Subcutaneous abdominal adipose tissue (tissue), 5 donors: ENCODE measurements around the gene HTR4.
"Not testable (repeated sequence)": the region's sequence is repeated elsewhere in the genome, so short reads cannot be mapped to it uniquely, and the experiment has no call there.

Experiments used
- H3K27ac ChIP-seq: one replicate; pipeline ENCODE4 v1.7.0; 2013; ENCODE audit warnings: low read depth, mild to moderate bottlenecking, inconsistent platforms, low read length, moderate library complexity
- H3K27me3 ChIP-seq, 5 donors: one replicate each; pipeline ENCODE4 v1.7.0; 2013; ENCODE audit warnings: low read length in 5 of 5, inconsistent platforms in 1 of 5; ENCODE audit not compliant: control insufficient read depth in 5 of 5, insufficient read depth in 4 of 5
- H3K36me3 ChIP-seq, 5 donors: one replicate each; pipeline ENCODE4 v1.7.0; 2013; ENCODE audit warnings: low read length in 5 of 5; ENCODE audit not compliant: control insufficient read depth in 5 of 5, insufficient read depth in 5 of 5
- H3K4me1 ChIP-seq, 5 donors: one replicate each; pipeline ENCODE4 v1.7.0; 2013; ENCODE audit warnings: low read length in 5 of 5, mild to moderate bottlenecking in 3 of 5, moderate library complexity in 1 of 5; ENCODE audit not compliant: control insufficient read depth in 5 of 5, insufficient read depth in 5 of 5
- H3K4me3 ChIP-seq, 5 donors: one replicate each; pipeline ENCODE4 v1.7.0; 2013; ENCODE audit warnings: low read length in 5 of 5, low read depth in 1 of 5
- H3K9ac ChIP-seq, 5 donors: one replicate each; pipeline ENCODE4 v1.7.0; 2013; ENCODE audit warnings: low read length in 5 of 5, mild to moderate bottlenecking in 4 of 5, moderate library complexity in 3 of 5
- H3K9me3 ChIP-seq, 5 donors: one replicate each; pipeline ENCODE4 v1.7.0; 2013; ENCODE audit warnings: low read length in 5 of 5; ENCODE audit not compliant: control insufficient read depth in 5 of 5
- donor health status: healthy.
- donor health status: healthy.
- donor health status: healthy.
- donor health status: healthy.
- donor health status: healthy.

HTR4 gene

DNA sequence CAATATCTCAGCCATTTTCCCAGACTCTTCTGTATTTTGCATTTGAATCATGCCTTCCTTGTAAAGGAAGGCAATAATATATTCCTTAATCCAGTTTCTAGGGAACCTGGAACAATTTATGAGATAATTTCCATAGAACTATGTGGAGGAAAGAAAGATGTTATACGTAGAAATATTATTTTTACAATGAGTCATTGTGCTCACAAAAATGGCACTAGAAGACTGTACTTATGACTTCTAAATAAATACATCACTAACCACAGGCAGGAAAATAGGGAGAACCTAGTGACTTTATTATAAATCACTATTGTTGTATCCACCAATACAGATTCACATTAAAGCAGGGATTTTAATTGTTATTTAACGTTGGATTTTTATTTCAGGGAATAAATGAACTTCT is 182.9 kb downstream of the HTR4 start:
- Histone ChIP-seq H3K9me3 (no peaks in the 10 kb centered on the region), H3K4me3 (no peak overlapping the region), H3K27ac (no peak overlapping the region), H3K36me3 (no peaks in the 10 kb centered on the region), H3K4me1 (peaks cover 0 to 6% (median 0%) of the 10 kb centered on the region in 5 donors), H3K27me3 (no peaks in the 10 kb centered on the region), H3K9ac (no peak overlapping the region)

DNA sequence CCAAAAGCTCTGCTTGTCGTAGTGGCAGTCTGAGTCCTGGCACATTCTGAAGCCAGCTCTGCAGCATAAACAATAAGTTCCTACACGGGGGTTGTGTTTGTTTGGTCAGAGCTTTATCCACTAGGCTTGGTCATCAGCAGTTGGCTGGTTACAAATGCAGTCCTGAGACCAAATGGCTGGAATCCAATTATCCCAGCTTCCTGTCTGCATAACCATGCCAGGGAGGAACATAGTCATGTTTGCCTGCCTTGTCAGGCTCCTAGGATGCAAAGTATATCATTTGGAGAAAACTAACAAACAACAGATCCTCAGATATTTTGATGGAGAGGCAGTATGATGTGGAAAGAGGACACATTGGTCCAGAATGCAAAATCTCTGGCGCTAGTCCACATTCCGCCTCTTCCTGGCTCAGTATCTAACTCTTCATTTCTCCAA is 184.8 kb downstream of the HTR4 start:
- no peaks in the 10 kb centered on the region for H3K36me3 ChIP-seq
- H3K9ac ChIP-seq = no peak overlapping the region
- no peaks in the 10 kb centered on the region for H3K27me3 ChIP-seq
- H3K27ac ChIP-seq = no peak overlapping the region
- no peaks in the 10 kb centered on the region for H3K9me3 ChIP-seq
- H3K4me3 ChIP-seq = no peak overlapping the region
- peaks cover 0 to 6% (median 0%) of the 10 kb centered on the region in 5 donors for H3K4me1 ChIP-seq

- H3K27me3 ChIP-seq, H3K4me1 ChIP-seq, H3K27ac ChIP-seq: not testable (repeated sequence)
Measured at GRCh38 chr5:148468746-148469145, 185.6 kb downstream of the HTR4 start.

DNA sequence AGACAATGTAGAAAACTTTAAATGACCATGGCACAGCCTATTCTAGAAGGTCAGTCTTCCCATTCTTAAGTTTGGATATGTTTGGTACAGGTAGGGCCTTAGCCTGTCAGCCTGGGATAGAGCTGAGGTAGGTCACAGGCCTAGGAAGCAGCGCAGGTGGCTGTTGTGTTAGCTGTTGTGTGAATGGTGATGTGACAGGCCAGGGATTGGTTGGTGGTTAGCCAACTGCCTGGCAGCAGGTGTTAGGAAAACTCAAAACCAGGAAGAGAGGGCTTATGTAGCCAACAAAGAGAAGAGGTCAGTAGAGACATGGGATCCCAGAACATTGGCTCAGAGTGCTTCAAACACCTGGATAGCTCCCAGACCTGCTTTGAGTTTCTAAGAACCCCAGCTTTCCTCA is 186.4 kb downstream of the HTR4 start:
- Histone ChIP-seq H3K4me1 (peaks cover 0 to 6% (median 0%) of the 10 kb centered on the region in 5 donors), H3K4me3 (no peak overlapping the region), H3K9ac (no peak overlapping the region), H3K9me3 (no peaks in the 10 kb centered on the region), H3K27me3 (no peaks in the 10 kb centered on the region), H3K36me3 (no peaks in the 10 kb centered on the region), H3K27ac (no peak overlapping the region)

More at GRCh38 chr5:148468746-148469145, 185.6 kb downstream of the HTR4 start:
- H3K36me3 ChIP-seq, H3K9ac ChIP-seq, H3K9me3 ChIP-seq, H3K4me3 ChIP-seq: not testable (repeated sequence)

- H3K4me1 ChIP-seq = no peaks in the 10 kb centered on the region
- no peak overlapping the region for H3K4me3 ChIP-seq
- H3K36me3 ChIP-seq = no peaks in the 10 kb centered on the region
- H3K27ac ChIP-seq = no peak overlapping the region
- H3K27me3 ChIP-seq = no peaks in the 10 kb centered on the region
- no peaks in the 10 kb centered on the region for H3K9me3 ChIP-seq
- H3K9ac ChIP-seq = no peak overlapping the region
Measured at GRCh38 chr5:148466236-148466580, 188.1 kb downstream of the HTR4 start.

GRCh38 chr5:148465381-148466235 is 188.7 kb downstream of the HTR4 start:
- H3K4me3 ChIP-seq = no peak overlapping the region
- no peak overlapping the region for H3K9ac ChIP-seq
- H3K9me3 ChIP-seq = no peaks in the 10 kb centered on the region
- no peaks in the 10 kb centered on the region for H3K36me3 ChIP-seq
- H3K27me3 ChIP-seq = no peaks in the 10 kb centered on the region
- no peaks in the 10 kb centered on the region for H3K4me1 ChIP-seq
- no peak overlapping the region for H3K27ac ChIP-seq

DNA sequence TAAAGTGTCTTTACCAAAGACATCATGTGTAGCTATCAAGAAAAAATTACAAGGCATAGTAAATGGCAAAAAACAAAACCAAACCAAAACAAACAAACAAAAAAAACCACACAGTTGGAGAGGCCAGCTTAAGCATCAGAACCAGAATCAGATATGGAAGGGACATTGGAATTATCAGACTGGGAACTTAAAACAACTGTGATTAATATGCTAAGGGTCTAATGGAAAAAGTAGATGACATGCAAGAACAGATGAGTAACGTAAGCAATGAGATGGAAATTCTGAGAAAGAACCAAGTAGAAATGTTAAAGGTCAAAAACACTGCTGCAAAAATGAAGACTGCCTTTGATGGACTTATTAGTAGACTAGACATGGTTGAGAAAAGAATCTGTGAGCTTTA is 194.7 kb downstream of the HTR4 start:
- no peak overlapping the region for H3K4me3 ChIP-seq

DNA sequence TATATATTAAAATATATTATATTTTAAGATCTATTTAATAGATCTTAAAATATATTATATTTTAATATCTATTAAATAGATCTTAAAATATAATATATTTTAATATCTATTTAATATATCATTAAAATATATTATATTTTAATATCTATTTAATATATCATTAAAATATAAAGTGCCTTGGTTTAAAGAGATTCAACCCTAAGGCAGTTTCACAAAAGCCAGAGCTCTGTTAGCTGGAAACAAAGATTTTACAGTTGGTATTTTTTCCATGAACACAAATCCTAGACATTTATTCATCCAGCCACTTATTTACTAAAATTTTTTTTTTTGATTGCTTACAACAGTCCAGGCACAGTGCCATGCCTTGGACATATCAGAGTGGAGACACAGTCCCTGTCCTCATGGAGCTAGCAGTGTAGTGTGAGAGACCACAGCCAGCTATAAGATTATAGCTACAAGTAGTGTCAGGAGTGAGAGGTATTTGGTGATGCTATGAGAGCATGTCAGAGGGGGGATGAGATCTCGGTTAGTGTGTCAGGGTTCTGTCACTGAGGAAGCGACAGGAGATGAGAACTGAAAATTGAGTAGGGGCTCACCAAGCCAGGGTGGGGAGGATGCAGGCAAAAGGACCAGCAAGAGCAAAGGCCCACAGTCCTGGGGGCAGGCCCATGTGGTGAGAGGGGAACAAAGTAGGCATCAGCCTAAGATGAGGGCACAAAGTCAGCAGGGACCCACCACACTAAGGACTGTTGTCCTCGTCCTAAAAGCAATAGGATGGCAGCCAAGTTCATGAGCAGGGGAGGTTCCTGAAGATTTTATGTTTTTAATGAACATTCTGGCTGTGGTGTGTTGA is 196.1 kb downstream of the HTR4 start:
- H3K9ac ChIP-seq = no peak overlapping the region
- peaks cover 0 to 4% (median 0%) of the 10 kb centered on the region in 5 donors for H3K27me3 ChIP-seq
- H3K4me1 ChIP-seq = no peaks in the 10 kb centered on the region
- H3K36me3 ChIP-seq = no peaks in the 10 kb centered on the region
- H3K27ac ChIP-seq = no peak overlapping the region
- H3K9me3 ChIP-seq = no peaks in the 10 kb centered on the region
- no peak overlapping the region for H3K4me3 ChIP-seq

More for the DNA sequence above, 194.7 kb downstream of the HTR4 start:
- Histone ChIP-seq H3K36me3 (no peaks in the 10 kb centered on the region), H3K9me3 (no peaks in the 10 kb centered on the region), H3K27me3 (peaks cover 0 to 4% (median 0%) of the 10 kb centered on the region in 5 donors), H3K4me1 (no peaks in the 10 kb centered on the region), H3K9ac (no peak overlapping the region), H3K27ac (no peak overlapping the region)

GRCh38 chr5:148457183-148457620 is 197.1 kb downstream of the HTR4 start:
- Histone ChIP-seq H3K9ac (no peak overlapping the region), H3K9me3 (no peaks in the 10 kb centered on the region), H3K36me3 (no peaks in the 10 kb centered on the region), H3K27me3 (peaks cover 0 to 4% (median 0%) of the 10 kb centered on the region in 5 donors), H3K4me3 (no peak overlapping the region), H3K4me1 (no peaks in the 10 kb centered on the region), H3K27ac (no peak overlapping the region)

DNA sequence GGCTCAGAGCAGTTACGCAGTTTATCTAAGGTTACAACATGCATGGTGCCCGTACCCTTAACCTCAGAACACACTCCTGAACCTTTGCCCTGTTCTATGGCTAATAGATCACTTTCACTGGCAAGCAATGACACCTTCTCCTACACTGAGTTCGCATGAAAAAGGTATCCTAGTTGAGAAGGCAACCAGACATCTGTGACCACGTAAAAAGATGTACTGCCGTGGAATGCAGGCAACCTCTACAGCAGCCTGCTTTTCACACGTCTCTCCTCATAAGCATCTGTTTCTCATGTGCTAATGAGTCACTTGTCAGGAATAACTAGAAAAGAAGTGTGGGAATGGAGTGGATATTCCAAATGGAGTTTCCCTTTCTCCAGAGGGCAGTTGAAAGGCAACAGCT is 199.1 kb downstream of the HTR4 start:
- Histone ChIP-seq H3K4me3 (no peak overlapping the region), H3K27me3 (peaks cover 0 to 4% (median 0%) of the 10 kb centered on the region in 5 donors), H3K4me1 (no peaks in the 10 kb centered on the region), H3K36me3 (no peaks in the 10 kb centered on the region), H3K27ac (no peak overlapping the region), H3K9me3 (no peaks in the 10 kb centered on the region), H3K9ac (no peak overlapping the region)
